NCI-H748 treated with DMSO at 0.1 percent for 48 hours (cell line): ENCODE measurements around the gene NCOR2.

Experiments used
- DNase-seq: peaks from one replicate; lab custom pipeline; 2025; lab: John Stamatoyannopoulos, UW

Gene NCOR2

DNA sequence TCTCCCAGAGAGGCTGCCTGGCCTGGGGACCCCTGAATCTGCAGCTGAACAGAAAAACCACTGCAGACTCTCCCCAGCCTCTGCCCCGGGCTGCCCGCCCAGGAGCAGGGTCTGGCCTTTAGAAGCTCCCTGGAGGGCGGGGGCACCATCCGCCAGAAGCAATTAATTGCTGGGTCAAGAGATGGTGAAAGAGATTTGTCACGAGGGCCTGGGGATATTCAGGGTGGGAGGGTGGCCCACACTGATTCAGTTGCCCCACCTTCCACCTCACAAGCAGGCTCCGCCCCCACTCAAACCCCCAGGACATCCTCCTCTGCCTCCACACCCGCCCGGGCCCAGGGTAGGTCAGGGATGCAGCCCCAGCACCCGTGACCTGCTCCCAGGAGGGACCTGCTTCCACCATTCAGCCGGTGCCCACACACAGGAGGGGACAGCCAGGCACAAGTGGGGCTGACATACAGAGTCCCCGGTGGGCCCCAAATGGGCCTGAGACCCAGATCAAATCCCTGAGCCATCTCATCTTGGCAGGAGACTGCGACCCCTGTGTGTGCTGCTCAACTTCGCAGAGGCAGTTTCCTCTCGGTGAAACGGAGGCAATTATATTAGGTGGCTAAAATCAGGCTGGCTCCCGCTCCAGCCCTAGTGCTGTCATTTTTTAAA lies 23.0 kb downstream of the NCOR2 start:
- no peak for DNase-seq

DNA sequence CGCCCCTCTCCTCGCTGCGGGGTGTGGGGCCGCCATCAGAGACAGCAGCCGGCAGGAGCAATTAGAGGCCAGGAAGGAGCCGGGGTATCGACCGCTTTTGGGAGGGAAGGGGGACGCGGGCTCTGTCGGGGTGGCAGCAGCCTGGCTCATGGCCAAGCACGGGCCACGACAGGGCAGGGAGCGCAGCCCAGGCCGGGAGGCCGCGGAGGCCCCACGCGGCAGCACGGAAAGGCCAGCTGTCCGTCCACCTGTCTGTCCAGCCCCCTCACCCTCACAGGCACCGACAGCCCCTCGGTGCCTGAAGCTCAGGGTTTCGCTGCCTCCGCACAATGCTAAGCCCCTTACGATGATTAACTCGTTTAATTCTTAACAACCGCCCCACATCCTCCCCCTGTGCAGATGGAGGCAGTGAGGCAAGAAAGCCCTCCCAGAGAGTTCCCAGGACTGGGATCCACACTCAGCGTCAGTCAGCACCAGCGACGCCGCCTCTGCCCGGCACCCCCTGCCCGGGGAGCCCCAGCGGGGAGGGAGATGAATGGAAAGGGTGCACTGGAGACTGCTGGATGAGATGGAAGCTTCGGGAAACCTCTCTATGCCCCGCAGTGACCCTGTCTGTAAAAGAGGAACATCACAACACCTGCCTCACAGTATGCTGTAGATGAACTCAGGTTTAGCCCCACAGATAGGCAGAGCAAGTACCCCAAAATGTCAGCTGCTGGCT lies 23.7 kb downstream of the NCOR2 start:
- peak; percentile 47 for DNase-seq

GRCh38 chr12:124543052-124543589 lies 24.3 kb downstream of the NCOR2 start:
- DNase-seq, result peak; percentile 81

- DNase-seq, result no peak
These were observed 25.1 kb downstream of the NCOR2 start for GRCh38 chr12:124542021-124542949.

GRCh38 chr12:124541322-124541721 lies 26.1 kb downstream of the NCOR2 start:
- DNase-seq, result no peak

DNA sequence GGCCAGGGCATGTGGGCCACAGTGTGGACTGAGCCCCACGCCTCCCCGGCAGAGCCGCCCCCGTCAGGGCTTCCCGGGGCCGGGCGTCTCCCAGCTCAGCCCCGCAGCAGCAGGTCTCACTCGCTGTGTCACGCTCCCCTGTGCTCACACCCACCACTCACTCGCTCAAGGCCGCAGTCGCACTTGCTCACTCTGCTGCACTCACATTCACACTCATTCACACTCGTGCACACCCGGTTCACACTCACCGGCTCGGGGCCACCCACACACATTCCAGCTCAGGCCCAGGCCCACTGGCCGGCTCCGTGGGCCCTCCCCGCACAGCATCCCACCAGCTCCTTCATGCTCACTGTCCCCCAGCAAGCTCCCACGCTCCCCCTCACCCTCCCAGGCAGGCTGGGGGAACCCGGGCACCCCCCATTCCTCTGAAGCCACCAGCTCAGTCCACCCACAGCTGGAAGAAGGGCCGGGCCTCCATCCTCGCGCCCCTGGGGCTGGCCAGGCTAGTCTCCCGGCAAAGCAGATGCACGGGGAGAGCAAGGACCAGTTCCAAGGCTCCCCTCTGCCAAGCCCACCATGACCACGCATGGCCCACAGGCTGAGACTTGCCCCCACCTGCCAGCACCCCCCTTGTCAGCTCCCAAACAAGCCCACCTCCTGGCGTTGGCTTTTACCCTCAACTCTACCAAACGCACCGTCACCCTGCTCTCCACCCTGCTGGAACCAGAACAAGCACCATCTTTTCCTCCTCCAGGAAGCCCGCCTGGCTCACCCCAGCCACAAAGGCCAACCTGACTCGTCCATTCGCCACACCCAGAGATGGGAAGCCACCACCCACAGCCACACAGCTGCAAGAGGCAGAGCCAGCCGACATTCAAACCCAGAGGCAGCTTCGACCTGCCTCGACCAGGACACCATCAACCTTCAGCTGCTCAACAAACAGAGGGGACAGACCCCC lies 28.0 kb downstream of the NCOR2 start:
- DNase-seq, result no peak

- no peak for DNase-seq
These were observed 29.0 kb downstream of the NCOR2 start for GRCh38 chr12:124538194-124539082.

- no peak for DNase-seq
These were observed 29.8 kb downstream of the NCOR2 start for GRCh38 chr12:124537525-124538193.

DNA sequence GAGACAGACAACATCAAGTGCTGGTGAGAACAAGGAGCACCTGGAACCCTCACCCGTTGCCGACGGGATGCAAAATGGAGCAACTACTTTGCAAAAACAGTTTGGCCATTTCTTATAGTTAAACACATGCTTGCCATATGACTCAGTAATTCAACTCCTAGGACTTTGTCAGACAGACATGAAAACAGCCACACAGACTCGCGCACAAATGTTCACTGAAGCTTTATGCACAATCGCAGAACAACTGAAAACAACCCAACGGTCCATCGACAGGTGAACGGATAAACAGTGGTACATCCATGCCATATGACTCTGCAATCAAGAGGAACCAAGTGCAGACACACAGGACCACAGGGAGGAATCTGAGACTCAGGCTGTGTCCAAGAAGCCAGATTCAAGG lies 30.8 kb downstream of the NCOR2 start:
- no peak for DNase-seq

DNA sequence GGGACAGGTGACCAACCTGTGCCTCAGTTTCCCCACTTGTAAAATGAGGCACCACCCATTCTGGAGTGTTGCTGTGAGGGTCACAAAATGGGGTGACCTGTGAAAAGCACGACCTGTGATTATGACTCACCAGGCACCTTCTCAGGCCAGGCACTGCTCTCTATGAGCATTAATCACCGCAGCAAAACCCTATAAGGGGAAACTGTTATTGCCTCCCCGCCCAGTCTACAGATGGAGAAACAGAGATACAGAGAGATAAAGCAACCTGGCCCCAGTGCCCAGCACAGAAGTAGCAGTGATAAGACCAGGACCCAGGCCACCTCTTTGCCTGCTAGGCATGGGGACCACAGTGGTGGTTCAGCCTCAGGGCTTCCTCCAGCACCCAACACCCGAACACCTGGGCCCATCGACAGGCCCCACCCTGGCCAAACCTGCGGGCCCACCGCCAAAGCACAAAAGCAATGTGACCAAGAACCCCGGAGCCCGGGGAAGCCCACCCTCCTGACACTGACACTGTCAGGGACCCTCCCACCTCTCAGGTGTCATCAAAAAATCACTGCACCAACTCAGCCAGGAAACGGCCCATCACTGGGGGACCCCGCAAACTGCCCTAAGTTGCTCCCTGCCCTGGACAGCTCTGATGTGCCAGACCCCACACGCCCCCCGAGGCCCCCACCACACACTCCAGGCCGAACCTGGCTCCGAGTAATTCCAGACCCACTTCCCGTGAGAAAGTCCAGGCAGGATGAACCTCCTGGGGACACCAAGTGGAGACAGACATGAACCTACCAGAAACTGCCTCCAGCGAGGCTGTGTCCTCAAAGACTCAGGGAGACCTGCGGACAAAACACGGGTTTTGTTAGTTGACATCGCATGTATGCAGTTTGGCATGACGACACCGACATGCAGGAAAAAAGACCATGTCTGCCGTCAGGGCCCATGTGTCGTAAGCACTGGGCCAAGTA lies 32.4 kb downstream of the NCOR2 start:
- DNase-seq, result no peak

- no peak for DNase-seq
These were observed 34.0 kb downstream of the NCOR2 start for GRCh38 chr12:124533456-124533855.

GRCh38 chr12:124532967-124533366 lies 34.4 kb downstream of the NCOR2 start:
- no peak for DNase-seq

- DNase-seq, result no peak
These were observed 35.1 kb downstream of the NCOR2 start for GRCh38 chr12:124532331-124532750.

GRCh38 chr12:124531906-124532305 lies 35.5 kb downstream of the NCOR2 start:
- DNase-seq, result no peak

DNA sequence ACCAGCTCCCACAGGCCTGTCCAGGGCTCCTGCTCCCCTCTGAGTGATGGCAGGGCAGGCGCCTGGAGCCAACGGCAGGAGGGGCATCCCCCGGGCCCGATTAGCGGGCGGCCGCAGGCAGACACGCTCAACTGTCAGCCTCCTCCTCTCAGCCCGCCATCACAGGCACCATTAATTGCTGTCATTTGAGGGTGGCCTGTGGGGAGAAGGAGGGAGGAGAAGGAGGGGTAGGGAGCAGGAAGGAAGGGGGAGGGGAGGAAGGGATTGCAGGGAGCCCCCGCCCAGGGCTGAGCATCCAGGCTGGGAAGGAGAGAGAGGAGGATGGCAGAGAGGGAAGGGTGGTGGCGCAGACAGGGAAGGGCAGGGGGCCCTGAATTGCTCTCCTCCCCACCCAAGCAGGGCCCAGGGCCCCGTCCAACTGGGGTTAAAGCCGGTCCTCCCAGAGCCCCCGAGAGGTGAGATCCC lies 36.1 kb downstream of the NCOR2 start:
- DNase-seq, result no peak

DNA sequence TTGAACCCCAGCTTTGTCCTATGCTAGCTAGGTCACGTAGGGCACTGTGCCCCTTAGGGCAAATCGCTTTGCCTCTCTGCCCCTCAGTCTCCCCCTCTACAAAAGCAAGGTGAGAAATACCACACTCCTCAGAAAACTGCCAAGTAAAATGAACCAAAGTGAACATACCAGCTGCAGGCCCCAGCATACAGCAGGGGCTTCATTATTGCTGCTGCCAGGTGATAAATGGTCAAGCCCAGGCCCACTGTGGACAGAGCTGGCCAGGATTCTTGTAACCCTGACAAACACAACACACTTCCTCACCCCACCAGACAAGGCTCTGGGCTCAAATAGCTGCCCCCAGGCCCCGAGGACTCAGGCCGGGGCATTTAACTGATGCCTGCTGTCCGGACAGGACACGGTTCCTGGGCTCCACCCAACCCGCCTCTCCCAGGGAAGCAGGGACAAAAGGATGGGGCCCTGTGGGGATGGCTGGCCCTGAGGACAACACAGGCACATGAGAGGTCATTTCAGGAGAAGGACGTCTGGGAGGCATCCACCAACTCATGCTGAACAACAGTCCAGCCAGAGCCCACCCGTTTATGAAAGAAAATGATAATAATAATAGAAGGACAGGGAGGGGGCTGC lies 36.7 kb downstream of the NCOR2 start:
- no peak for DNase-seq

DNA sequence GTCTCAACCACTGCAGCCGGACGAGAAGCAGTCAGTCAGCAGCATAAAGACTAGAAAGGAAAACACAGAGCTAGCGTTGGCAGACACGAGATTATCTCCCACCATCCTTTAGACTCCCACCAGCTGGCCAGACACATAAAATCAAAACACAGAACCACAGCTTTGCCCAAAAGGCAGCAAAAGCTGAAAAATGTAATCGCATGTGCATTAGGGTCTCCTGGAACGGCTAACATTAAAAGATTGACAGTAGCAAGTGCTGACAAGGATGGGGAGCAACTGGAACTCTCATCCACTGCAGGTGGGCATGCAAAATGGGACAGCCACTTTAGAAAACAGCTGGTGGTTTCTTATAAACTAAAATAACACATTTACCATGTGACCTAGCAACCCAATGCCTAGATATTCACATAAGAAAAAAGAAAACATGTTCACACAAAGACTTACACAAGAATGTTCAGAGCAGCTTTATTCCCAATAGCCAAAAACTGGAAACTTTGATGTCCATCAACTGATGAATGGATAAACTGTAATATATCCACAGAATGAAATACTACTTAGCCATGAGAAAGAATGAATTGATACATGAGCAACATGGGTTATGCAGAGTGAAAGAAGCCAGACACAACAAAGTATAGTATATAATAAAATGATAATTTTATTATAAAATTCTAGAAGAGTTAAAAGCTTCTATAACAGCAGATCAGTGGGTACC lies 37.7 kb downstream of the NCOR2 start:
- DNase-seq, result no peak
